ENCODE measurements around the gene PADI2. TPM values are rescaled to one million over a fixed set of nuclear protein-coding genes. Genes with fewer than 3 reads are reported as not detected.

The PADI2 gene
- total RNA-seq, 4 donors from 2014 or later: 0.29 to 2.8 (median 0.67) TPM

- intact Hi-C loops (cut with DNase I; ENCODE audit: low total_unique reads): no loop called here
- H3K4me1 ChIP-seq: peaks cover 0 to 2% of the 10 kb centered on the region in 2 donors
- no peaks in the 10 kb centered on the region for H3K27me3 ChIP-seq
- no peak overlapping the region for H3K4me3 ChIP-seq
- H3K27ac ChIP-seq: no peak overlapping the region
- no peaks in the 10 kb centered on the region for H3K36me3 ChIP-seq
- no peaks in the 10 kb centered on the region for H3K9me3 ChIP-seq
- no peak for DNase-seq
- no peak for TF ChIP-seq POLR2A (IDR thresholded peaks at IDR 0.05)
- TF ChIP-seq CTCF (IDR thresholded peaks at IDR 0.05): no peak
These were observed 79.1 kb downstream of the PADI2 start for GRCh38 chr1:17040135-17040534.

GRCh38 chr1:17039522-17039921, 79.7 kb downstream of the PADI2 start:
- Histone ChIP-seq H3K36me3 (no peaks in the 10 kb centered on the region), H3K9me3 (no peaks in the 10 kb centered on the region), H3K27me3 (no peaks in the 10 kb centered on the region), H3K4me3 (no peak overlapping the region), H3K27ac (no peak overlapping the region), H3K4me1 (no peaks in the 10 kb centered on the region)
- TF ChIP-seq CTCF (IDR thresholded peaks at IDR 0.05) (no peak), POLR2A (IDR thresholded peaks at IDR 0.05) (no peak)
- DNase-seq: no peak
- intact Hi-C loops (cut with DNase I; ENCODE audit: low total_unique reads): no loop called here

- Histone ChIP-seq H3K36me3 (no peaks in the 10 kb centered on the region), H3K27me3 (no peaks in the 10 kb centered on the region), H3K9me3 (no peaks in the 10 kb centered on the region), H3K4me3 (no peak overlapping the region), H3K4me1 (no peaks in the 10 kb centered on the region), H3K27ac (no peak overlapping the region)
- intact Hi-C loops (cut with DNase I; ENCODE audit: low total_unique reads): no loop called here
- no peak for DNase-seq
- no peak for TF ChIP-seq POLR2A (IDR thresholded peaks at IDR 0.05)
- TF ChIP-seq CTCF (IDR thresholded peaks at IDR 0.05): no peak
These were observed 85.8 kb downstream of the PADI2 start for GRCh38 chr1:17033481-17033880.

- H3K4me1 ChIP-seq: no peaks in the 10 kb centered on the region
- no peak overlapping the region for H3K27ac ChIP-seq
- intact Hi-C loops (cut with DNase I; ENCODE audit: low total_unique reads): no loop called here
- H3K27me3 ChIP-seq: no peaks in the 10 kb centered on the region
- no peaks in the 10 kb centered on the region for H3K36me3 ChIP-seq
- no peak overlapping the region for H3K4me3 ChIP-seq
- DNase-seq: no peak
- TF ChIP-seq CTCF (IDR thresholded peaks at IDR 0.05) (no peak), POLR2A (IDR thresholded peaks at IDR 0.05) (no peak)
- no peaks in the 10 kb centered on the region for H3K9me3 ChIP-seq
These were observed 86.5 kb downstream of the PADI2 start for GRCh38 chr1:17032741-17033140.

- DNase-seq: no peak
- no peak overlapping the region for H3K27ac ChIP-seq
- TF ChIP-seq CTCF (IDR thresholded peaks at IDR 0.05): no peak
- no peak for TF ChIP-seq POLR2A (IDR thresholded peaks at IDR 0.05)
- H3K27me3 ChIP-seq: no peaks in the 10 kb centered on the region
- H3K9me3 ChIP-seq: no peaks in the 10 kb centered on the region
- intact Hi-C loops (cut with DNase I; ENCODE audit: low total_unique reads): no loop called here
- H3K4me3 ChIP-seq: no peak overlapping the region
- no peaks in the 10 kb centered on the region for H3K36me3 ChIP-seq
- H3K4me1 ChIP-seq: no peaks in the 10 kb centered on the region
These were observed 87.8 kb downstream of the PADI2 start for GRCh38 chr1:17031436-17031835.

Data from uterus (tissue), 4 donors.